Vagina (tissue), 2 donors: Measurements from ENCODE around the gene LYZL6.

Source experiments
- CTCF ChIP-seq, 3 experiments: fragments of 450-650 bp in 2 of 3; fragments of 200-600 bp in 1 of 3; sonication (generic) in 1 of 3; IDR thresholded peaks; one replicate each; pipeline ENCODE4 v1.5.1; 2017 to 2019; ENCODE audit warnings: antibody characterized with exemption in 3 of 3, mild to moderate bottlenecking in 2 of 3, moderate library complexity in 2 of 3
- POLR2A ChIP-seq, 2 donors: fragments of 450-650 bp; IDR thresholded peaks; one replicate each; pipeline ENCODE4 v1.6.1; 2017; ENCODE audit warnings: antibody characterized with exemption in 2 of 2, mild to moderate bottlenecking in 2 of 2, moderate library complexity in 2 of 2
- POLR2AphosphoS5 ChIP-seq, 2 donors: sonication (generic); formaldehyde crosslinking; IDR thresholded peaks; one replicate each; pipeline ENCODE4 v1.9.0; 2017; ENCODE audit warnings: antibody characterized with exemption in 2 of 2, mild to moderate bottlenecking in 2 of 2, low read depth in 1 of 2; ENCODE audit not compliant: insufficient read depth in 1 of 2

- TF ChIP-seq POLR2AphosphoS5 (IDR thresholded peaks at IDR 0.05; ENCODE audit: insufficient read depth in 1 of 2, low read depth in 1 of 2), result no peak
- TF ChIP-seq CTCF (IDR thresholded peaks at IDR 0.05), result no peak
- TF ChIP-seq POLR2A (IDR thresholded peaks at IDR 0.05), result no peak
Observed at GRCh38 chr17:35942588-35943186, 826 bp downstream of the LYZL6 start.
